Esophagus muscularis mucosa (tissue), 4 donors: Measurements from ENCODE around the gene ARHGAP32.
A peak's percentile ranks its signal among the peaks of the same experiment; 100 is the strongest.

ENCODE experiments used
- EP300 ChIP-seq: sonication (generic); formaldehyde crosslinking; IDR thresholded peaks from one replicate; pipeline ENCODE4 v1.6.1; 2017; ENCODE audit warnings: antibody characterized with exemption
- POLR2A ChIP-seq: fragments of 450-650 bp; IDR thresholded peaks from one replicate; pipeline ENCODE4 v1.6.1; 2017; ENCODE audit warnings: antibody characterized with exemption, moderate library complexity, mild to moderate bottlenecking, low read depth
- POLR2AphosphoS5 ChIP-seq, 2 donors: sonication (generic); formaldehyde crosslinking; IDR thresholded peaks; one replicate each; pipeline ENCODE4 v1.6.1; 2017; ENCODE audit warnings: antibody characterized with exemption in 2 of 2
- TF ChIP-seq, protein P1 (sequence below), 3 experiments: fragments of 200-600 bp in 2 of 3; fragments of 450-650 bp in 1 of 3; sonication (generic) in 2 of 3; IDR thresholded peaks; one replicate each; pipeline ENCODE4 v1.5.1; 2017 to 2019; ENCODE audit warnings: antibody characterized with exemption in 3 of 3, mild to moderate bottlenecking in 2 of 3, moderate library complexity in 1 of 3

DNA sequence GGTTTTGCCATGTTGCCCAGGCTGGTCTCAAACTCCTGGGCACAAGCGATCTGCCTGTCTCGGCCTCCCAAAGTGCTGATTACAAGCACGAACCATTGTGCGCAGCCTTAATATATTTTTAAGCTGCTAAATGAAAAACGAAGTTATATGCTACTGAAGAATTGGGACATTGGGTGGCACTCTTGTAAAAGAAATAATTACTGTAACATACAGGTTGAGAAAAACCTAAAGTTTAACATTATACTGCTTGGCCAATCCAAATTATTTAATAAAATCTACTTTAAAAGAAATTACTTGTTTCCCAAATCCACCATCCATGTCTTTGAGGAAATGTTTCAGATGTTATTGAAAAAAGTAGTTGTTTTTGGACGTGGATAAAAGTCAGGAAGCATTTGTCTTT, 37.9 kb upstream of the ARHGAP32 start:
- TF ChIP-seq, protein P1, sequence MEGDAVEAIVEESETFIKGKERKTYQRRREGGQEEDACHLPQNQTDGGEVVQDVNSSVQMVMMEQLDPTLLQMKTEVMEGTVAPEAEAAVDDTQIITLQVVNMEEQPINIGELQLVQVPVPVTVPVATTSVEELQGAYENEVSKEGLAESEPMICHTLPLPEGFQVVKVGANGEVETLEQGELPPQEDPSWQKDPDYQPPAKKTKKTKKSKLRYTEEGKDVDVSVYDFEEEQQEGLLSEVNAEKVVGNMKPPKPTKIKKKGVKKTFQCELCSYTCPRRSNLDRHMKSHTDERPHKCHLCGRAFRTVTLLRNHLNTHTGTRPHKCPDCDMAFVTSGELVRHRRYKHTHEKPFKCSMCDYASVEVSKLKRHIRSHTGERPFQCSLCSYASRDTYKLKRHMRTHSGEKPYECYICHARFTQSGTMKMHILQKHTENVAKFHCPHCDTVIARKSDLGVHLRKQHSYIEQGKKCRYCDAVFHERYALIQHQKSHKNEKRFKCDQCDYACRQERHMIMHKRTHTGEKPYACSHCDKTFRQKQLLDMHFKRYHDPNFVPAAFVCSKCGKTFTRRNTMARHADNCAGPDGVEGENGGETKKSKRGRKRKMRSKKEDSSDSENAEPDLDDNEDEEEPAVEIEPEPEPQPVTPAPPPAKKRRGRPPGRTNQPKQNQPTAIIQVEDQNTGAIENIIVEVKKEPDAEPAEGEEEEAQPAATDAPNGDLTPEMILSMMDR (IDR thresholded peaks at IDR 0.05), result peak in 2 of 3 experiments; percentile 16 to 19
- TF ChIP-seq POLR2A, result no peak
- no peak for TF ChIP-seq POLR2AphosphoS5 (IDR thresholded peaks at IDR 0.05)
- no peak for TF ChIP-seq EP300
